HG03103 (cell line): ENCODE data around the gene PSTPIP1.

Experiments
- ATAC-seq: cut with Tn5 transposase; IDR thresholded peaks from one replicate; pipeline ENCODE4 v1.9.1; 2021; ENCODE audit warnings: low read depth; ENCODE audit not compliant: unreplicated experiment

Gene PSTPIP1

GRCh38 chr15:77039217-77039533 is 44.2 kb downstream of the PSTPIP1 start:
- no peak for ATAC-seq

GRCh38 chr15:77039848-77040247 is 44.9 kb downstream of the PSTPIP1 start:
- ATAC-seq = no peak

- no peak for ATAC-seq
Measured at GRCh38 chr15:77040673-77041072, 45.7 kb downstream of the PSTPIP1 start.

GRCh38 chr15:77042245-77042919 is 47.5 kb downstream of the PSTPIP1 start:
- ATAC-seq = no peak

GRCh38 chr15:77042955-77043920 is 48.3 kb downstream of the PSTPIP1 start:
- ATAC-seq = no peak

- ATAC-seq = no peak
Measured at GRCh38 chr15:77044228-77045042, 49.5 kb downstream of the PSTPIP1 start.

- no peak for ATAC-seq
Measured at GRCh38 chr15:77045985-77046384, 51.1 kb downstream of the PSTPIP1 start.

- ATAC-seq = no peak
Measured at GRCh38 chr15:77046704-77047412, 51.9 kb downstream of the PSTPIP1 start.

- ATAC-seq = no peak
Measured at GRCh38 chr15:77048135-77048876, 53.4 kb downstream of the PSTPIP1 start.

- no peak for ATAC-seq
Measured at GRCh38 chr15:77052556-77052955, 57.6 kb downstream of the PSTPIP1 start.

- ATAC-seq = no peak
Measured at GRCh38 chr15:77053709-77054108, 58.8 kb downstream of the PSTPIP1 start.

- no peak for ATAC-seq
Measured at GRCh38 chr15:77057072-77057471, 62.1 kb downstream of the PSTPIP1 start.

GRCh38 chr15:77057685-77058084 is 62.8 kb downstream of the PSTPIP1 start:
- ATAC-seq = no peak

- no peak for ATAC-seq
Measured at GRCh38 chr15:77058468-77058867, 63.5 kb downstream of the PSTPIP1 start.

- ATAC-seq = no peak
Measured at GRCh38 chr15:77059786-77060361, 64.9 kb downstream of the PSTPIP1 start.

GRCh38 chr15:77060546-77060945 is 65.6 kb downstream of the PSTPIP1 start:
- ATAC-seq = no peak

- ATAC-seq = no peak
Measured at GRCh38 chr15:77063249-77063648, 68.3 kb downstream of the PSTPIP1 start.

- ATAC-seq = no peak
Measured at GRCh38 chr15:77064063-77064462, 69.1 kb downstream of the PSTPIP1 start.

- ATAC-seq = no peak
Measured at GRCh38 chr15:77064539-77065308, 69.8 kb downstream of the PSTPIP1 start.
